Right lobe of liver (tissue), 4 donors: ENCODE results near the gene ZNF605.

Source experiments
- CTCF ChIP-seq, 4 donors: fragments of 200-600 bp in 3 of 4; fragments of 450-650 bp in 1 of 4; IDR thresholded peaks; one replicate each; pipeline versions ENCODE4 v1.5.1 to v1.8.0; 2016 to 2022; ENCODE audit warnings: antibody characterized with exemption in 4 of 4, mild to moderate bottlenecking in 2 of 4
- POLR2A ChIP-seq: fragments of 450-650 bp; IDR thresholded peaks from one replicate; pipeline ENCODE4 v1.6.1; 2017; ENCODE audit warnings: antibody characterized with exemption, mild to moderate bottlenecking
- donor health status: DM: no; HTN: no; CAD: no.
- donor health status: DM: no; HTN: no; CAD: no.
- donor health status: DM: no; HTN: yes; CAD: no.

GRCh38 chr12:132953771-132954170 is 2.3 kb downstream of the ZNF605 start:
- TF ChIP-seq POLR2A (no peak), CTCF (IDR thresholded peaks at IDR 0.05) (no peak)
